Astrocyte of the spinal cord (primary cell): ENCODE data around the gene BPI.

Experiments
- DNase-seq: peaks from one replicate; pipeline ENCODE4 v3.0.0; 2011; ENCODE audit warnings: low read depth, low spot score
- H3K4me3 ChIP-seq: 2 replicates; pipeline ENCODE4 v1.5.1; 2011; ENCODE audit warnings: low read depth, mild to moderate bottlenecking, low read length, moderate library complexity
- CTCF ChIP-seq: IDR thresholded peaks from 2 replicates; pipeline ENCODE4 v1.5.1; 2012; ENCODE audit warnings: low read depth, mild to moderate bottlenecking, low read length, inconsistent platforms
- in situ Hi-C: cut with HindIII; loops from 2 replicates; pipeline ENCODE4 v1.10.0; 2017; ENCODE audit warnings: low sequenced_read_pairs

BPI gene

GRCh38 chr20:38302786-38303185 lies 1.2 kb upstream of the BPI start:
- in situ Hi-C loops = no loop called here
- H3K4me3 ChIP-seq = no peak overlapping the region
- no peak for TF ChIP-seq CTCF
- DNase-seq = peak; percentile 19

DNA sequence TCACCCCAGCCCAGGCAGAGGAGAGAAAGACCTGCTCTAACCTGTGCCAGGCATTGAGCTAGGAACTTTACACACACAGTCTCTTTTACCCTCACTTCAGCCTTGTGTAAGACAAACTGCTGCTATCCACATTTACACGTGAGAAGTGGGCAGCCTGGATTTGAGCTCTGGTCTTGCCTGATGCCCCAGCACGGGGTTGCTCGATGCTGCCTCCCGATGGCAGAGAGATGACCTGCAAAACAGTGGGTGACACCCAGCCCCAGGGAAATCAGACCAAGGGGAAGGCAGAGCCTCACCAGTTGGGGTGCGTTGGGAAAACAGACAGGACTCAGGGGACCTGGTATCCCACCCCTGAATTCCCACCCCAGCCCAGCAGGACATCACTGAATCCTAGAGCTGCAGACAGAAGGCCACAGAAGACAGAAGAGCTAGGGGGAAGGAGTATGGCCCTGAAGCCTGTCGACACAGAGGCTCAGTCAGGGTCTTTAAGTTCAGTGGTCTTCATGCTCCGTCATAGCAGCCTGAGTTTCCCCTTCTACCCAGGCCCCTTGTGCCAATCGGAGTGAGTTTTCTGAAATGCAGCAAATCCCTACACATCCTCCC lies 990 bp downstream of the BPI start:
- DNase-seq = peak; percentile 12
- peak; percentile 59 for TF ChIP-seq CTCF
- in situ Hi-C loops = no loop called here
- H3K4me3 ChIP-seq = no peak overlapping the region

GRCh38 chr20:38305541-38305940 lies 1.6 kb downstream of the BPI start:
- no peak for TF ChIP-seq CTCF
- in situ Hi-C loops = no loop called here
- DNase-seq = no peak
- no peak overlapping the region for H3K4me3 ChIP-seq

DNA sequence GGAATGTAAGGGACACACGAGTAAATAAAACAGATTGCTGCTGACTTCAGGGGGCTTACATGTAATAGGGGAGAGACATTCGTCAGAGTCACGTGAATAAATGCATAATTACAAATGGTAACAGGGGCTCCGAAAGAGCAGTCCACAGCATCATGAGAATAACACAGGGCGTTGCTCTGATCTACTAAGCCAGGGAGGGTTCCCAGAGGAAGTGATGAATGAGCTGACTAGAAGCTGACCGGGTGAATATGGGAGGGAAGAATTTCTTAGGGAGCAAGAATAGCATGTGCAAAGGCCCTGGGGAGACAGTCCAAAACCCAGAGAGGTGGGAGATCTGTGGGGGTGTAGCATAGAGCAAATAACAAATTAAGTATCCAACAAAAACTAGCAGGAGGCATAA lies 2.4 kb downstream of the BPI start:
- DNase-seq = no peak
- in situ Hi-C loops = no loop called here
- TF ChIP-seq CTCF = no peak
- no peak overlapping the region for H3K4me3 ChIP-seq

DNA sequence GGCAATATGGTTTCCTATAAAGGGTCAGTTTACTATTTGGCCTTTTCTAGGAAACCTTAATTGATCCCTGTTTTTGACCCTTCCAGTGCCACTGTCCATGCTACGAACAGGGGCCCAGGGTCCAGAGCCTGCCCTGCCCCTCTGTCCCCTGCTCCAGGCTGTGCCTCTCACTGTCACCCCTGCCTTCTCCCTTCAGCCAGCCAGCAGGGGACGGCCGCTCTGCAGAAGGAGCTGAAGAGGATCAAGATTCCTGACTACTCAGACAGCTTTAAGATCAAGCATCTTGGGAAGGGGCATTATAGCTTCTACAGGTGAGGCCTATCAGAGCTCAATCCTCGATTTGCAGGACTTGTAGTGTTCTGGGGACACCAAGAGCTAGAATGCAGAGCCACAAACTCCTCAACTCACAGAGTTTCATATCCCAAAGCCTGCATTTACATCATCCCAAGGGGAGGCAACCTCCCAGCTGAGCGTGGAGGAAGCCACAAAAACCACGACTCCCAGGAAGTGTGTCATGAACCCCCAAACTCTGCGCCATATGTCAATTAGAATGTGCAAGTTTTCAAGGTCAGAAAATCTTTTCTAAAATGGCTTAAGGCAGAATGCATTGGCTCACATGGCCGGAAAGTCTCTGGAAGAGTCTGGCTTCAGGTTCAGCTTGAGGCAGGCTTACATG lies 3.6 kb downstream of the BPI start:
- no peak for TF ChIP-seq CTCF
- in situ Hi-C loops = no loop called here
- peak; percentile 61 for DNase-seq
- no peak overlapping the region for H3K4me3 ChIP-seq

- H3K4me3 ChIP-seq = no peak overlapping the region
- no peak for TF ChIP-seq CTCF
- DNase-seq = no peak
- in situ Hi-C loops = no loop called here
Measured at GRCh38 chr20:38308047-38308438, 4.1 kb downstream of the BPI start.

- no peak for DNase-seq
- H3K4me3 ChIP-seq = no peak overlapping the region
- in situ Hi-C loops = no loop called here
- no peak for TF ChIP-seq CTCF
Measured at GRCh38 chr20:38308447-38308846, 4.5 kb downstream of the BPI start.
